Measurements from ENCODE around the gene NDUFS2. TPM values are rescaled to one million over a fixed set of nuclear protein-coding genes. Genes with fewer than 3 reads are reported as not detected.

NDUFS2 gene
- total RNA-seq, 6 donors from 2014 or later = 65.7 to 194 (median 84.4) TPM

DNA sequence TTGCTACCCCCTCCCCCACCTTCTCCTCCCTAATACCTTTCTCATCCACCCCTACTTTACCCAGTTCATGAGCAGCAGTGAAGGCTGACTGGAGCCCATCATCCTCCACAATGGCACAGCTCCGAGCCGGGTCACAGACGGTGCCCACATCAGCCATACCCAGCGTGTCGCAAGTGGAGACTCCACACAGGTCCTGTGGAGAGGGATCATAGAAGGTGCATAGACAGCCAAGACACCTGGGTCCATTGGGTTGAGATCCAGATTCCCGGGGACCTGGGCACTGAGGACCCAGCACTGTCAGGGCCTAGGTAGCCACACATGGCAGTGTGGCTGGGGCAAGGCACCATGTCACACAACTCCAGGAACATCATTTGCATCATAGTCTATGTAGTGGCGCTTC is 6.1 kb upstream of the NDUFS2 start:
- Histone ChIP-seq H3K4me3 (peak overlapping the region in 1 of 4 donors; percentile 39), H3K9me3 (no peaks in the 10 kb centered on the region), H3K27ac (peak overlapping the region in 1 of 4 donors; percentile 97), H3K4me1 (peaks cover 23 to 49% (median 34%) of the 10 kb centered on the region in 4 donors), H3K27me3 (no peaks in the 10 kb centered on the region), H3K36me3 (peaks cover 0 to 9% (median 0%) of the 10 kb centered on the region in 4 donors)
- TF ChIP-seq POLR2AphosphoS5 (IDR thresholded peaks at IDR 0.05) (no peak), EP300 (IDR thresholded peaks at IDR 0.05) (no peak), POLR2A (IDR thresholded peaks at IDR 0.05) (no peak)
- TF ChIP-seq, protein P1, sequence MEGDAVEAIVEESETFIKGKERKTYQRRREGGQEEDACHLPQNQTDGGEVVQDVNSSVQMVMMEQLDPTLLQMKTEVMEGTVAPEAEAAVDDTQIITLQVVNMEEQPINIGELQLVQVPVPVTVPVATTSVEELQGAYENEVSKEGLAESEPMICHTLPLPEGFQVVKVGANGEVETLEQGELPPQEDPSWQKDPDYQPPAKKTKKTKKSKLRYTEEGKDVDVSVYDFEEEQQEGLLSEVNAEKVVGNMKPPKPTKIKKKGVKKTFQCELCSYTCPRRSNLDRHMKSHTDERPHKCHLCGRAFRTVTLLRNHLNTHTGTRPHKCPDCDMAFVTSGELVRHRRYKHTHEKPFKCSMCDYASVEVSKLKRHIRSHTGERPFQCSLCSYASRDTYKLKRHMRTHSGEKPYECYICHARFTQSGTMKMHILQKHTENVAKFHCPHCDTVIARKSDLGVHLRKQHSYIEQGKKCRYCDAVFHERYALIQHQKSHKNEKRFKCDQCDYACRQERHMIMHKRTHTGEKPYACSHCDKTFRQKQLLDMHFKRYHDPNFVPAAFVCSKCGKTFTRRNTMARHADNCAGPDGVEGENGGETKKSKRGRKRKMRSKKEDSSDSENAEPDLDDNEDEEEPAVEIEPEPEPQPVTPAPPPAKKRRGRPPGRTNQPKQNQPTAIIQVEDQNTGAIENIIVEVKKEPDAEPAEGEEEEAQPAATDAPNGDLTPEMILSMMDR (IDR thresholded peaks at IDR 0.05) = no peak
- DNase-seq (no peak), ATAC-seq (ENCODE audit: low FRiP score in 2 of 2) (no peak)
- 98 to 100% methylated on average over 2 to 7 of the region's 7 CpGs for WGBS, 2 donors

DNA sequence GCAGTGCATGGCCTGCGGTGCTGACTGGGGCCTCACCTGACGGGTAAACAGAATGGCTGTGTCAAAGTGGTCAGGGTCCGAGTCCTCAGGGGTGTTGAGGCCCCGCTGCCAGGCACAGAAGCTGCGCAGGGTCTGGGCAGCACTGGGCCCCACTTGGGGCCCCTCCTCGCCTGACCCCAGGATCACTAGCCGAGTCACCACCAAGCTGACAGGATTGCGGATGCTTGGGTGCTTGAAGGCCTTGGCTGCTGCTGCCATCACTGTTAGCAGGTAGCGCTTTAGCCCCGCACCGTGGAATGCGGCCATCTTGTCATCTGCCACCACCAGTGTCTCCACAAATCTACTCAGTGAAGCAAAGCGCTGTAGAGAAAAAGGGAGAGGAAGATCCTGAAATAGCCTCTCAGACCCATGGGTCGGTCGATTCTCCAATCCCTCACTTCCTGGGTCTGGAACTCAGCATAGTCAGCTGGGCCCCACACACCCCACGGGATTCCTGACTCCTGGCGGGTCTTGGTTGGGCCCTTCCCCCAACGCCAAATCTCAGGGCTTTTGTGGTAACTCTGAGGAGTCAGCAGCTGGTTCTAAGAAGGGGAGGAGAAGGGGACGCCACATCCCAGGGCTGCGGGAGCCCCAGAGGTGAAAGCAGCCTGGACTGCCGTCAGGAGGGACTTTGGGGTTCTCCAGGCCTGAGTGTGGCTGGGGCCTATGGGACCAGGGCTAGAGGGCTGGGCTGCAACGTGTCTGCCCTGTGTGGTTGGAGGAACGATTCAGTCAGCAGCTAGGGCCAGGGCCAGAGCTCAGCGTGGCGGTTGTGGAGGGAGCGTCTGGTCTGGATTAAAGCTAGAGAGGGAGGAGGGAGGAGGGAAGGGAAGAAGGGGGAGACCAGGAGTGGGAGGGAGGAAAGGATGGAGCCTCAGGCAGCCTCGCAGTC is 5.4 kb upstream of the NDUFS2 start:
- peak overlapping the region in 3 of 4 donors; percentile 12 to 97 (median 96) for H3K27ac ChIP-seq

DNA sequence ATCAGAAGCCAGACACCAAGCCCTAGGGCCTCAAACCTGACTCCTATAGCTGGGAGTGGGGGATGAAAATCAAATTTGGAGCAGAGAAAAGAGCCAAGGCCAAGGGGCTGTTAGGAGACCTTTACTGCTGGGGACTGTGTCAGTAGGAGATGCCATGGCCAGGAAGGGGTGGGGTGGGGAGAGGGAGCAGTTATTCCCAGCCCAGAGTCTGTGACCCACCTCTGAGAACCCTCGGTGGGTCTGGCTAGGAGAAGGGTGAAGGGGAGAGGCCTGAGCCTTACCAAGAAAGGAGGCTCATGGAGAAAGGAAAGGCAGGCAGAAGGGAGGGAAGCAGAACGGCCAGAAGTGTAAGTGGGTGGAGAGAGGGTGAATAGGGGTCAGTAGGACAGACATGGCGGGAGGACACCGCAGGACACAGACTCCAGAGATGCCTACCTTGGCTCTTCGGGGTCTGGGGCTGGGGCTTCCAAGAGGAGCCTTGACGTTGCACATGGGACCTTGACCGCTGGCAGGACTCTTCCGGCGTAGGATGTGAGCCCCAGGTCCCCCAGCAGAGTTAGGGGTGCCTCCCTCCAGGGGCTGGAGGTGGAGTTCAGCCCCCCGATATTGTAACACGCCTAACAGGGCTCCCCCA is 4.5 kb upstream of the NDUFS2 start:
- Histone ChIP-seq H3K27me3 (no peaks in the 10 kb centered on the region), H3K36me3 (no peaks in the 10 kb centered on the region), H3K4me3 (peak overlapping the region in 3 of 4 donors; percentile 20 to 39 (median 22)), H3K9me3 (no peaks in the 10 kb centered on the region), H3K4me1 (peaks cover 31 to 57% (median 40%) of the 10 kb centered on the region in 4 donors), H3K27ac (peak overlapping the region; percentile 31 to 97 (median 96))
- TF ChIP-seq, protein P1 (IDR thresholded peaks at IDR 0.05) = no peak
- TF ChIP-seq POLR2AphosphoS5 (IDR thresholded peaks at IDR 0.05) (no peak), POLR2A (IDR thresholded peaks at IDR 0.05) (no peak), EP300 (IDR thresholded peaks at IDR 0.05) (no peak)
- 76 to 79% methylated on average over 9 of the region's 11 CpGs for whole genome bisulfite sequencing, 2 donors
- no peak for DNase-seq
- no peak for ATAC-seq (ENCODE audit: low FRiP score in 2 of 2)

More for the DNA sequence above, 5.4 kb upstream of the NDUFS2 start:
- H3K4me3 ChIP-seq = peak overlapping the region in 2 of 4 donors; percentile 20 to 39
- peaks cover 0 to 2% (median 0%) of the 10 kb centered on the region in 4 donors for H3K36me3 ChIP-seq
- DNase-seq = peak in 1 of 2 donors; percentile 62
- no peaks in the 10 kb centered on the region for H3K9me3 ChIP-seq
- ATAC-seq (ENCODE audit: low FRiP score in 2 of 2) = peak in 1 of 2 donors; percentile 54
- H3K27me3 ChIP-seq = no peaks in the 10 kb centered on the region
- WGBS, 2 donors = 67 to 87% methylated on average over 19 to 24 of the region's 27 CpGs
- peaks cover 30 to 56% (median 41%) of the 10 kb centered on the region in 4 donors for H3K4me1 ChIP-seq
- no peak for TF ChIP-seq POLR2AphosphoS5 (IDR thresholded peaks at IDR 0.05)
- no peak for TF ChIP-seq POLR2A (IDR thresholded peaks at IDR 0.05)
- no peak for TF ChIP-seq EP300 (IDR thresholded peaks at IDR 0.05)
- TF ChIP-seq, protein P1 (IDR thresholded peaks at IDR 0.05) = no peak

DNA sequence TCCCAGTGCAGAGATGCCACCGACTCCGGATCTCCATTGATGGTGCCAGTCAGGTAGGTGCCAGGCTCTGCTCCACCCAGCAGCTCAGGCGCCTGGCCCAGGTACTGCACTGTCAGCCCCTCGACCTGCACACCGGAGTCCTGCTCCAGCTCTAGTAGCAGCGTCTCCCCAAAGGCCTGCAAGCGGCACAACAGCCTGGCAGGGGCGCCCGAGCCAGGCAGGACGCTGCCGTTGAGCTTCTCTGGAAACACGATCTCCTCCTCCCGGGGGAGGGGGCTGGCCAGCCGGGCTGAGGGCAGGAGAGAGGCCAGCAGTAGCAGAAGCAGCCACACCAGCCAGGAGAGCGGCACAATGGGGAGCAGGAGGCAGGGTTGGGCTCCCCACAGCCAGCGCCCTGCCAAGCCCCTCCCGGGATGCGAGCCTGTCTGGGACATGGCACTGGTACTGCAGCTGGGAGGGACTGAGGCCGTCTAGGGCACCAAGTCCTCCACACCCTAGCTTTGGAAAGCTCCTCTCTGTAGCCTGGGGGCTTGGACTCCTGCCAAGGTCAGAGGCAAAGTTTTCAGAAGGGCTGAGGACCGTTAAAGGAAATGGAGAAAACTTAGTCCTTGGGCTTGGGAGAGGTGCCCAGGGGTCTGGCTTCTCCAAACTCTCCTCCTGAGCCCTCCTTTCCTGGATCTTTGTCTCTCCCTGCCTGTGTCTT is 3.8 kb upstream of the NDUFS2 start:
- Histone ChIP-seq H3K9me3 (no peaks in the 10 kb centered on the region), H3K27me3 (no peaks in the 10 kb centered on the region), H3K4me1 (peaks cover 37 to 64% (median 45%) of the 10 kb centered on the region in 4 donors), H3K4me3 (peak overlapping the region in 3 of 4 donors; percentile 20 to 39 (median 22)), H3K36me3 (peaks cover 0 to 1% (median 0%) of the 10 kb centered on the region in 4 donors), H3K27ac (peak overlapping the region; percentile 31 to 97 (median 96))
- DNase-seq (peak in 1 of 2 donors; percentile 82), ATAC-seq (ENCODE audit: low FRiP score in 2 of 2) (no peak)
- WGBS, 2 donors = 7 to 49% methylated on average over 3 to 18 of the region's 20 CpGs
- peak in 1 of 2 donors; percentile 32 for TF ChIP-seq POLR2AphosphoS5 (IDR thresholded peaks at IDR 0.05)
- no peak for TF ChIP-seq POLR2A (IDR thresholded peaks at IDR 0.05)

Data from upper lobe of left lung (tissue), 6 donors.